T-helper 1 cell treated with Interleukin-12 subunit alpha and Interleukin-12 subunit beta and Interleukin-4 antibody, amounts not matched to agents 30 μg/mL and 1 μg/mL, for 36 hours (primary cell): ENCODE results near the gene RALB.
A peak's percentile ranks its signal among the peaks of the same experiment; 100 is the strongest.

Experiments used
- H3K27ac Mint-ChIP-seq: one replicate; pipeline ENCODE4 v1.8.0; 2021; ENCODE audit warnings: mild to moderate bottlenecking, mixed read lengths
- H3K27me3 Mint-ChIP-seq: one replicate; pipeline ENCODE4 v1.8.0; 2021; ENCODE audit warnings: low read depth, mixed read lengths
- H3K36me3 Mint-ChIP-seq: one replicate; pipeline ENCODE4 v1.8.0; 2021; ENCODE audit warnings: low read depth, mixed read lengths
- H3K4me1 Mint-ChIP-seq: one replicate; pipeline ENCODE4 v1.8.0; 2021; ENCODE audit warnings: low read depth, mixed read lengths
- H3K4me3 Mint-ChIP-seq: one replicate; pipeline ENCODE4 v1.8.0; 2021; ENCODE audit warnings: mild to moderate bottlenecking, moderate library complexity, mixed read lengths
- H3K9me3 Mint-ChIP-seq: one replicate; pipeline ENCODE4 v1.8.0; 2021; ENCODE audit warnings: mixed read lengths

Gene RALB

DNA sequence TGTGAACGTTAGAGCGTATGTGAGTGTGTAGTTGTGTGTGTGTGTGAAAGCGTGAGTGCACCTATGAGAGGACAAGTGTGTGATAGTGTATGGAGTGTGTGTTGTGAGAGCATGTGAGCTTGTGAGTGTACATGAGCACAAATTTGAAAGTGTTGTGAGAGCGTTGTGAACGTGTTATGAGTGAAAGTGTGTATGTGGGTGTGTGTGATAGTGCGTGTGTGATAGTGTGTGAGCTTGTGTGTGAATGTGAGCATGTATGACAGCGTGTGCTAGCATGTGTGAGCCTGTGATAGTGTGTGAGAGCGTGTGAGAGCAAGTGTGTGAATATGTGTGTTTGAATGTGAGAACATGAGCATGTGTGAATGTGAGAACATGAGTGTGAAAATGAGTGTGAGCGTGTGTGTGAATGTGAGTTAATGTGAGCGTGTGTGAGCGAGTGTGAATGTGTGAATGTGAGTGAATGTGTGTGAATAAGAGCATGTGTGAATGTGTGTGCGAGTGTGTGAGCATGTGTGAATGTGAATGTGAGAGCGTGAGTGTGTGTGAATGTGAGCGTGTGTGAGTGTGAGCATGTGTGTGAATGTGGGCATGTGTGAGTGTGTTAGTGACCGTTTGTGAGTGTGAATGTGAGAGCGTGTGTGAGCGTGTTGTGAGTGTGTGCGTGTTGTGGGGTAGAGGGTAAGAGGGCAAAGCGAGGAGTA, 25.0 kb downstream of the RALB start:
- H3K36me3 Mint-ChIP-seq: peaks cover 36% of the 10 kb centered on the region
- no peak overlapping the region for H3K27ac Mint-ChIP-seq
- H3K9me3 Mint-ChIP-seq: peaks cover 5% of the 10 kb centered on the region
- H3K27me3 Mint-ChIP-seq: no peaks in the 10 kb centered on the region
- no peak overlapping the region for H3K4me3 Mint-ChIP-seq
- peaks cover 19% of the 10 kb centered on the region for H3K4me1 Mint-ChIP-seq

DNA sequence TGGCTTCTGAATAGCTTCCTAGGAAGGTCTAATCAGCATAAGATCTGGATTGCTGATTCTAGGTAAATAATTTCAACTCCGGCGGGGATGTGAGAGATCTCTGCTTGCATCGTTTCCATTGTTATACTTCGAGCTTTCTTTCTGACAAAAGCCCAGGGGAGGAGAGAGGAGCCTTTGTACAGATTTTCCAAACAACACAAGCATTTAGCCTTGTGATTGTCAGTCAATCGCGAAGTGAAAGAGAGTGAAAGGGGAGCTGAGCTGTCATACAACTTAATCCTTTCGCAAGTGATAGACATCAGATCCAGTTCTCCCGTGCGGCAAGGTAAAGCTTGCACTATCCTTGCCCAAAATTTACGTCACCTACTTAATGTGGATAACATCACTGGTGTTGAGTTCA, 26.2 kb downstream of the RALB start:
- no peak overlapping the region for H3K27ac Mint-ChIP-seq
- peaks cover 14% of the 10 kb centered on the region for H3K4me1 Mint-ChIP-seq
- peaks cover 5% of the 10 kb centered on the region for H3K9me3 Mint-ChIP-seq
- H3K27me3 Mint-ChIP-seq: no peaks in the 10 kb centered on the region
- peaks cover 38% of the 10 kb centered on the region for H3K36me3 Mint-ChIP-seq
- H3K4me3 Mint-ChIP-seq: no peak overlapping the region

DNA sequence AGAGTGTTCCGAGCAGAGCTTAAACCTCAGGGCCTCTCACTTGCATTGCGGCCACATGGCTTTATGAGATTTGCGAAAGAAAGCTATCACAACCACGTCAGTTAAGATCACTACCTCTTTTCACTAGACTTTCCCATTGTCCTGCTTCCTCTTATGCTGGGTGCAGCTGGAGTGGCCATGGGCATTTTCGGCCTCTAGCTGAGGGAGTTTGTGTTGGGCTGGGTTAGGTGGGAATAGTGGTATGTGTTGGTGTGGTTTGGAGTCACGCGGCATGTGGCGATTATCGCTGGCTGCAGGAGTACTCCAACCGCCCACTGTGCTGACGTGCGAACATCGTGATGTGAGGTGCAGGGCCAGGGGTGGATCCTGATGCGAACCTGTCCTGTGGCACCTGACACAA, 27.1 kb downstream of the RALB start:
- Mint-ChIP-seq H3K4me1 (peaks cover 13% of the 10 kb centered on the region), H3K36me3 (peaks cover 39% of the 10 kb centered on the region)

DNA sequence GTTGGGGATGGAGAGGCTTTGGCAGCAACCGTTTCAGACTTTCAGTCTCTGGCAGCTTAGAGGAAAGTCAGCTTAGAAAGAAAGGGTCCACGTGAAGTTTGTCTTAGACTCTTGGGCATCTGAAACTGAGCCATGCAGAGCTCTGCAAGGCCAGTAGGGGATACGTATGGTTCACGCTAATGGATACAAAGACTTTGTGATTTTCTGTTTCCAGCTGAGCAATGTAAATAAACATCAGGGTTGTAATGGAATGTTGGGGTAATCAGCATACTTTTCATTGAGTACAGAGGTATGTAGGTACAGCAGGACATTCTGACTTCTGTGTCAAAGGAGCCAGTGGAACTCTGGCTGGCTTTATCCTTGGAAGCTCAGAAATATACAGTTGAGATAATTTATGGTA, 31.0 kb downstream of the RALB start:
- Mint-ChIP-seq H3K4me3 (no peak overlapping the region), H3K27me3 (no peaks in the 10 kb centered on the region), H3K4me1 (peaks cover 35% of the 10 kb centered on the region), H3K9me3 (peaks cover 5% of the 10 kb centered on the region), H3K36me3 (peaks cover 54% of the 10 kb centered on the region), H3K27ac (no peak overlapping the region)

More for the DNA sequence above, 27.1 kb downstream of the RALB start:
- H3K4me3 Mint-ChIP-seq: no peak overlapping the region
- peaks cover 5% of the 10 kb centered on the region for H3K9me3 Mint-ChIP-seq
- H3K27me3 Mint-ChIP-seq: no peaks in the 10 kb centered on the region
- no peak overlapping the region for H3K27ac Mint-ChIP-seq

DNA sequence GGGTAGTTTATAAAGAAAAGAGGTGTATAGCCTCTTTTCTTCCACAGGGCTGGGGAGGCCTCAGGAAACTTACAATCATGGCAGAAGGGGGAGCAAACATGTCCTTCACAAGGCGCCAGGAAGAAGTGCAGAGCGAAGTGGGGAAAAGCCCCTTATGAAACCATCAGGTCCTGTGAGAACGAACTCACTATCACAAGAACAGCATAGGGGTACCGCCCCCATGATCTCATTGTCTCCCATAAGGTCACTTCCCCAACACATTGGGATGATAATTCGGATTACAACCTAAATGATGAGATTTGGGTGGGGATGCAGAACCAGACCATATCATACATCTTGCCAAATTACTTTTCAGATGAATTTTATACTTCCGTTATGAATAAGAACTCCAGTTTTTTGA, 32.4 kb downstream of the RALB start:
- Mint-ChIP-seq H3K9me3 (peaks cover 4% of the 10 kb centered on the region), H3K4me3 (no peak overlapping the region), H3K27me3 (no peaks in the 10 kb centered on the region), H3K4me1 (peaks cover 43% of the 10 kb centered on the region), H3K36me3 (peaks cover 64% of the 10 kb centered on the region), H3K27ac (no peak overlapping the region)

DNA sequence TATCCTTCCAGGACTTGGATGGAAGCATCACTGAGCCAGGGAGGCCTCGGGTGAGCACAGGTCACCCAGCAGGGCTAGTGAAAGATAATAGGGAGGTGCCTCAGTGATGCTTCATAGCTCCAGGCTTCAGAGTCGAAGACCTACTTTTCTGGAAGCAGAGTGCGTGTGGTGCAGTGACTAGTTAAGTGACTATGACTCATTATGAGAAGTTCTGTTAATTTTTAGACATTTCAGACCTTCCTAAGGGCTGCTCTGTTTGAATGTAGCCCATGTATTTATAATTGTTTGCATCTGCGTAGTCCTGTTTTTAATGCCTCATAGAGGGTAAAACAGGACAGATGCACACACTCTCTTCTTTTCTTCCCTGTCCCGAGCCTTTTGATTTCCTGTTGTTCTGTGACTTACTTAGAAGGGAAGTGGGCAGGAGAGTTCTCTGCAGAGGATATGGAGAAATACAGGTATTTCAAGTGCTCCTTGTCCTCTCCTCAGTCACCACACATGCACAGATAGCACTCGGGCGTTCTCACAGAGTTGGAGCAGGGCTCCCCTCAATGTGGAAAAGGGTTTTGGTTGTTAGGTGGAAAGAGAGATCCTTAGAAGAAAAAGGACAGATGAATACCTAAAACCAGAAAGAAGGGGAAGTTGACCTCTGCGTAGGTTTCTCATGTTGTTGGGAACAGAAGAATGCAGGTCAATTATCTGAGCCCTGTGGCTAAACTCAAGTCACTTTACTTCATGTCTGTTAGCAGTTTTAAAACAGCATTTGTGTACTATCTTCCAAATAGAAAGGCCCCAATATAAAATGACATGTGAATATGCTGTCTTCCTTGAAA, 34.7 kb downstream of the RALB start:
- H3K27ac Mint-ChIP-seq: peak overlapping the region; percentile 84
- H3K27me3 Mint-ChIP-seq: no peaks in the 10 kb centered on the region
- H3K4me1 Mint-ChIP-seq: peaks cover 64% of the 10 kb centered on the region
- peaks cover 3% of the 10 kb centered on the region for H3K9me3 Mint-ChIP-seq
- peaks cover 68% of the 10 kb centered on the region for H3K36me3 Mint-ChIP-seq
- peak overlapping the region; percentile 64 for H3K4me3 Mint-ChIP-seq

DNA sequence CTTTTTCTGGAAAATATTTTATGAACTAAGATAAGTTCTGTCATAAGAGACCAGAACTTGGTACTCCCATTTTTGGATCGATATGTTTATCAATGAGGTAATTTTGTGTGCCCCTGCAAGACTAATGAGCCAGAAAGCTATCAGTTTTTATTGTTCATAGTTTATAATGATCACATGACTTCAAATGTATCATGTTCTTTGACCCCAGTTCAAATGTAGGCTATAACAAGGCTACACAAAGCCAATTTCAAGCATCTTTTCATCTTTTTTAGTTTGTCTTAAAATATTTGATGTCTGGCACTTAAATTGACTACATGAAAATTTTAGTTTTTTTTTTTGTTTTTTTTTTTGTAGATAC, 35.3 kb downstream of the RALB start:
- Mint-ChIP-seq H3K27me3 (no peaks in the 10 kb centered on the region), H3K36me3 (peaks cover 68% of the 10 kb centered on the region), H3K27ac (peak overlapping the region; percentile 84), H3K9me3 (peaks cover 3% of the 10 kb centered on the region), H3K4me1 (peaks cover 70% of the 10 kb centered on the region), H3K4me3 (peak overlapping the region; percentile 64)

DNA sequence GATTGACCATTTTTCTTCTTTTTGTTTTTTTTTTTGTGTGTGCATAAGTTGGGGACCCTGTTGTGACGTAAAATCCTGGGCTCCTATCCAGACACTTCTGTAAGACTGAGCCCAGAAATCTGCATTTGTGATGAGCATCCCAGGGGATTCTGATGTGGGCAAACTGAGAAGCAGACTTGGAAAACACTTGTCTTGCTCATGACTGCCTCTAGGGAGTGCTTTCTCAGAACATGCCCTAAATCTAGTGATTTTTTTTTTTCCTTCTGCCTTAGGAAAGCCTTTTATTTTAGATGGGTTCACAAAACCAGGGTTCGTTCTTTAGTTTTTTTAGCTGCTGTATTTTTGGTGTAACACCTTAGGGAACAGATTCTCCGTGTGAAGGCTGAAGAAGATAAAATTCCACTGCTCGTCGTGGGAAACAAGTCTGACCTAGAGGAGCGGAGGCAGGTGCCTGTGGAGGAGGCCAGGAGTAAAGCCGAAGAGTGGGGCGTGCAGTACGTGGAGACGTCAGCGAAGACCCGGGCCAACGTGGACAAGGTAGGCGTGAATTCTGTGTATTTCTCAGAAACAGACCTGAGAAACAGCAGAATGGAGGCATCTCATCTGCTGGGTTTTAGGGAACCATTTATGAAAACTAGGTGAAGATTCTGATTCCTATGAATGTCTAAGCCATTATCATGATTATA, 36.7 kb downstream of the RALB start:
- Mint-ChIP-seq H3K9me3 (peaks cover 3% of the 10 kb centered on the region), H3K36me3 (peaks cover 72% of the 10 kb centered on the region), H3K27ac (peak overlapping the region; percentile 39), H3K27me3 (no peaks in the 10 kb centered on the region), H3K4me3 (no peak overlapping the region), H3K4me1 (peaks cover 75% of the 10 kb centered on the region)

DNA sequence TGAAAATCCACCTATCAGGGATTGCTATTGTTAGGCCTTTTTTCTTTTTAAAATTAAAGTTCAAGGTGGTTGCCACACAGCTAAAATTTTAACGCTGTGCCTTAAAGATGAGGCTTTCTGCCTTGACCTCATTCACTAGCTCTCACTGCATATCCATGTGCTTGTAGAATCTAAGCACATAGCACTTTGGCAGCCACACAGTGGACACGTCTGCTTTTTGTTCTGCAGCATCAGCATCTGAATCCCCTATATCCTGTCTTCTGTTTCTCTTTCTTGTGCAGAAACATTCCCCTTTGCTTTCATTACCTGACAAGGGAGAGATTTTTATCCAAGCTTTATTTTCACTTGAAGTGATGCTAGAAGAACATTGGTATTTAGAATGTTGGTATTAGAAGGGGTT, 38.1 kb downstream of the RALB start:
- Mint-ChIP-seq H3K9me3 (peaks cover 3% of the 10 kb centered on the region), H3K4me3 (peak overlapping the region; percentile 45), H3K27me3 (no peaks in the 10 kb centered on the region), H3K27ac (peak overlapping the region; percentile 69), H3K4me1 (peaks cover 70% of the 10 kb centered on the region), H3K36me3 (peaks cover 72% of the 10 kb centered on the region)

DNA sequence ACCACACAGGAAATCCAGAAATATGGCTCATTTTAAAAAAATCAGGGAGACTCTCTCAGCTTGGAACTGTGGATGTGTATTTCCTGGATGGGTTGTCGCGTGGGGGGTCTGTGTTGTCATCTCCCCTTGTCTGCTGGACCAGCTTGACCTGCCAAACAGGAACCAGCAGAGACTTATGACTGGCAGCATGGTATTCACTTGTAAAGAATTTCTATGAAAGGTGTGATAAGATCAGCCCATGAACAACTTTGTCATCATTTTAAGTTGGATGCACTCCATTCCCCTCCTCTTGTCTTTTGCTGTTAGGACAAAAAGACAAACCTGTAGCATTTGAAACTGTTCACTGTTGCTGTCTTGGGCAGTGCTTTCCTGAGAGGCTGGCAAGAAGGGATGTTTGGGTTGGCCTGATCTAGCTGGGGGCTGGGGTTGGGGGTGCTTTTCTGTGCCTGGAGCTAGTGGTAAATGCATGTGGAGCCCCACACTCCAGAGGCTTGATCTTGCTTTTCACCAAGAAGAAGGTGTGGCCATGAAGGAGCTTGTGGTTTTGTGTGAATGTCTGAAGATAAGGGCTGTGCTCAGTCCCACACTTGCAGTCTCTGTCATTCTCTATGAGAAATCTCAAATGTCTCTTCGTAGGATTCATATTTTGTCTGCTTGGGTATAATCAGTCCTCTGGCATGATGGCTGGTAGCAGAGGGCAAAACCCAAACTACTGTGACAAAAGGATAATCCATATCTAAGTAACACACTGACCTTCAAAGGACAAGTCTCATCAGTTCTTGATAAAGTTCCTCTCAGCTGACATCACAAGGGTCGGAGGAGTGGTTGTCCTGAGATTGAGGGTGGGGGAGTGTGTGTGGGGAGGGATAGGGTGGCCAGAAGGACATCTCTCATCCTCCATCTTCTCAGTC, 39.0 kb downstream of the RALB start:
- peaks cover 67% of the 10 kb centered on the region for H3K36me3 Mint-ChIP-seq
- peaks cover 3% of the 10 kb centered on the region for H3K9me3 Mint-ChIP-seq
- H3K27me3 Mint-ChIP-seq: no peaks in the 10 kb centered on the region
- peaks cover 64% of the 10 kb centered on the region for H3K4me1 Mint-ChIP-seq
- peak overlapping the region; percentile 46 for H3K27ac Mint-ChIP-seq
- peak overlapping the region; percentile 47 for H3K4me3 Mint-ChIP-seq

DNA sequence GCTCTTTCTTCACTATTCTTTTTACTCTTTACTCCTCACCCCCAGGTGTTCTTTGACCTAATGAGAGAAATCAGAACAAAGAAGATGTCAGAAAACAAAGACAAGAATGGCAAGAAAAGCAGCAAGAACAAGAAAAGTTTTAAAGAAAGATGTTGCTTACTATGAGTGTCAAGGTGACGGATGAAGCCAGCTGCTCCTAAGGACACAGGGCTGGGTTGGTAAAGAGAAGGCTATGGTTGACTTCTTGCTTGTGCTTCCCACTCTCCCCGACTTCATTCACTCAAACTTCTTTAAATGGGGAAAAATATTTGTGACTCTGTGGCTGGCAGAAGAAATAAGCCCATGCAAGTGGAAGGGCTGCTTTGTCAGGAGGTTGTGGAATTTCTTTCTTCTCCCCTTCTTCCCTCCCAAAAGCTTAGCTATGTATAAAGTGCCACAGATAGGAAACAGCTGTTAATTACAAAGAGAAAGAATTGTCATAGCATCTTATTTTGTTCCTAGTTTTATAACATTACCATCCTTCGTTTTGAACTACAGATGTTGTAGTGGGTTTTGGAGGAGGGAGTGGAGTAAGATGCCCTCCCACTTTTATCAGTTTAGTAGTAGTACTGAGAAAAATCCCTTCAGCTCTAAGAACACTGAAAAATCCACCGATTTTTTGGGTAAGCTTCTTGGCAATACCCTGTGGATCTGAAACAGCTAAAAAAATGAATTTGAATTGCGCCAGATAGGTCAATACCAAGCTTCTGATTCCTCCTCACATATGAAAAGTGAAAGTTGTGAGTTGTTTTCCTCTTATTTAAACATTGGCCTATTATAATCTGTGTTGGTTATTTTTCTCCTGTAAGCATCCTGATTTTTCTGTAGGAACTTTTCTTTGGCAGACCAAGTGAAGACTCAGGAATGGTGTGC, 40.7 kb downstream of the RALB start:
- H3K27me3 Mint-ChIP-seq: no peaks in the 10 kb centered on the region

DNA sequence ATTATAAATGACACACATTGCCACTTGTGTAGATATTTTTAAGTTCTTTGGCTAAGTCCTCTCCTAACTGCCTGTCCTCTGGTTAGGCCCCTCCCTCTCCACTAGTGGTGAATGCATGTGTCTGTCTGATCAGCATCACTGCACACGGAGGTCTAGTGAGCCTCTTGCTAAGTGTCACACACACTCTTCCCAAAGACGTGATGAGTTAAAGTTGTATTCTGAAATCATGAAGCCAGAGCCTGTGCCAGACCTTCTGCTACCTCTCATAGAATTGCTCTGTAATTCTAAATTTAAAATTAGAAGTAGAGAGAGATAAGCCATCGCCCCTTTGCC, 41.3 kb downstream of the RALB start:
- Mint-ChIP-seq H3K27me3 (no peaks in the 10 kb centered on the region), H3K4me3 (no peak overlapping the region), H3K36me3 (peaks cover 75% of the 10 kb centered on the region), H3K27ac (peak overlapping the region; percentile 57), H3K9me3 (peaks cover 3% of the 10 kb centered on the region), H3K4me1 (peaks cover 49% of the 10 kb centered on the region)

More for the DNA sequence above, 40.7 kb downstream of the RALB start:
- H3K4me1 Mint-ChIP-seq: peaks cover 53% of the 10 kb centered on the region
- H3K4me3 Mint-ChIP-seq: no peak overlapping the region
- peak overlapping the region; percentile 57 for H3K27ac Mint-ChIP-seq
- peaks cover 3% of the 10 kb centered on the region for H3K9me3 Mint-ChIP-seq
- peaks cover 76% of the 10 kb centered on the region for H3K36me3 Mint-ChIP-seq

DNA sequence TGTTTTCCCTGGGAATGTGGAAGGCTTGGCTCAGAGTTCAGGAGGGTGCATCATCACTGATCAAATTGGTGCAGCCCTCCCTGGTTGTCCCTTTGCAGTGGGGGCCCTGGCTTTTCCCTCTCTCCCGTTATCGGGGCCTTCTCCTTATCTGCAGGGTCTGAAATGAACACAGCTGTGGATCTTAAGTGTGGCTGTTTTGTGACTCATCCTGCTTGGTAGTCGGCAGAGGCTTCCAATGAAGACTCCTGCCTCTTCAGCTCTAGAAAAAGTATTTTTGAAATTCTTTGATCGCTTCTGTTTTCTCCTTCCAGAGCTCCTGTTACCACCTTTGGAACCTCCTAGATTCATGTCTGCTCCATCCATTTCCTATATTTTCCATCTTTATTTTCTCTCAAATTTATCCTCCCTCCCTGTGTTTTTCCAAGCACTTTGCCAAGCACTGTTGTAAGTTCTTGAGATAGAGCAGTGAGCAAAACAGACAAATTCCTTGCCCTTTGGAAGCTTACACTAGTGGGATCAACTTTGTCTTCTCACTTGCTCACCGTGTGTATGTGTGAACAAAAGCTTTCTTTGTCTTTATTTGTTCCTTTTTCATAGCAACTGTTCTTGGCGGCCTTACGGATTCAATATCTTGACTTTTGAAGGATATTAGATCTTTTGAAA, 45.7 kb downstream of the RALB start:
- peaks cover 71% of the 10 kb centered on the region for H3K36me3 Mint-ChIP-seq
- H3K4me1 Mint-ChIP-seq: peaks cover 26% of the 10 kb centered on the region
- no peaks in the 10 kb centered on the region for H3K27me3 Mint-ChIP-seq
- H3K4me3 Mint-ChIP-seq: no peak overlapping the region
- no peak overlapping the region for H3K27ac Mint-ChIP-seq
- no peaks in the 10 kb centered on the region for H3K9me3 Mint-ChIP-seq
